Left lobe of liver (tissue), 2 donors: ENCODE data around the gene CDKAL1. TPM values are rescaled to one million over a fixed set of nuclear protein-coding genes. Genes with fewer than 3 reads are reported as not detected.
"Not testable (repeated sequence)": the region's sequence is repeated elsewhere in the genome, so short reads cannot be mapped to it uniquely, and the experiment has no call there.

Source experiments
- ATAC-seq: fragments of 200-7000 bp; cut with Tn5 transposase; one replicate; pipeline ENCODE4 v1.9.1; 2020; ENCODE audit warnings: mild to moderate bottlenecking, moderate library complexity
- DNase-seq: peaks from one replicate; pipeline ENCODE4 v3.0.0-alpha.2; 2020; ENCODE audit warnings: low spot score
- total RNA-seq: library from RNA; stranded (reverse); gene quantifications from one replicate; pipeline ENCODE4 v1.2.1, GENCODE V29; 2021
- donor health status: DM: no; HTN: no; CAD: no; lungs with moderate emphysema.
- donor health status: DM: no; HTN: yes; CAD: no.

Gene CDKAL1
- total RNA-seq, 1 donor from 2014 or later = 5.1 TPM

DNA sequence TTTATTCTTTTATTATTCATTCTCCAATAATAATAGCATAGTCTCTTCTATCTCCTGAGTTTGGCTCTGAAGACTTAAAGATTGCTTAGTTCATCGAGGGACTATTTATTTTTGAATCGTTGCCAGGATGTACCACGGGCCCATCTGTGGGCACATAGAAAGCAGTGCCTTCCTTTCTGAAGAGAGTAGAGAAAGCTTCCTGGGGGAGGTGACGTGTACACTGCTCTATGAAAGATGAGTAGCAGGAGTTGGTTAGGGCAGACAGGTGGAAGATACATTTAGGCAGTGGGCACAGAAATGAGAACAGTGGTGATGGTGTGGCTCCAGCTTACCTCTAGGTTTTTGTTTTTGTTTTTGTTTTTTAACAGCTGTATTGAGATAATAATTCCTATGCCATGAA lies 98.4 kb downstream of the CDKAL1 start:
- ATAC-seq = no peak
- no peak for DNase-seq

DNA sequence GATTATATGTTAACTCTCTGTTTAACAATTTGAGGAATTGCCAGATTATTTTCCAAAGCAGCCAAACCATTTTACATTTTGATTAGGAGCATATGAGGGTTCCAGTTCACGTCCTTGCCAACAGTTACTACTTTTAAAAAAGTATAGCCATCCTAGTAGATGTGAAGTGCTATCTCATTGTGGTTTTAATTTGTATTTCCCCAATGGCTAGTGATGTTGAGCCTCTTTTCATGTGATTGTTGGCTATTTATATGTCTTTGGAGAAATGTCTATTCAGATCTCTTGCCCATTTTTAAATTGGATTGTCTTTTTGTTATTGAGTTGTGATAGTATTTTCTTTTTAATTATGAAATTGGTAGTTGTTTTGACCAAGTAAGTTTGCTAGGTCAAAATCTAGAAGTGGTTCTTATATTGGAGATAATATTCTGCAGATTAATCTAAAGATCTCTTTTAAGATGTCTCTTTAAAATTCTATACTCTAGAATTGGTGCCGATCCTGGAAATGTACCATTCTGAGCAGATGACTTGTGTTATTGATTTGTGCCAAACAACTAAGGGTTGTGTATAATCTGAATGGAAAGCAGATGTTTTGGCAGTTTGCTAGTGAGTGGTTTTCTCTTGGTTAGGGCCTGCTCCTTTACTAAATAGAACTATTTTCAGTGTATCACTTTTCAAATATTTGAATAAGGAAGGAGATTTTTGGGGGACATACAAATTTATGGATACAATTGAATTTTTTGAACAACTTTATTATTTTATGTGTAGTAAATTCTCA lies 99.5 kb downstream of the CDKAL1 start:
- ATAC-seq (no peak), DNase-seq (no peak)

DNA sequence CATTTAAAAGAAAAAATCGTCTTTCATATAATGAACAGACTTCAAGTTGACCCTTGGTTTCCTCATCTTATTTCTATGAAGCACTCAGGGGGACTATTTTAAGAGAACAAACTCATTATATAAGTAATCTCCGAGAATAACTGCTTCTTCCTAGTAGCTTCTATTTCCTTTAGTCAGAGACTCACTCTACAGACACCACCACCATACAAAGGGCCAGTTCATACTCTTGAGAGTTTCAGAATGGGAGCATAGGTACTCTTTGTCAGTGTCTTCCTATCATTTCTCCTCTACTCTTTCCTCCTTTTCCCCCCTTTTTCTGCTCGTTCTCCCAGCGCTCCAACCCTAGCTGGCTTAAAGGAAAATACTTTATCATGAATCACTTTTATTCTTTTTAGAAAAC lies 104.9 kb downstream of the CDKAL1 start:
- ATAC-seq (no peak), DNase-seq (no peak)

DNA sequence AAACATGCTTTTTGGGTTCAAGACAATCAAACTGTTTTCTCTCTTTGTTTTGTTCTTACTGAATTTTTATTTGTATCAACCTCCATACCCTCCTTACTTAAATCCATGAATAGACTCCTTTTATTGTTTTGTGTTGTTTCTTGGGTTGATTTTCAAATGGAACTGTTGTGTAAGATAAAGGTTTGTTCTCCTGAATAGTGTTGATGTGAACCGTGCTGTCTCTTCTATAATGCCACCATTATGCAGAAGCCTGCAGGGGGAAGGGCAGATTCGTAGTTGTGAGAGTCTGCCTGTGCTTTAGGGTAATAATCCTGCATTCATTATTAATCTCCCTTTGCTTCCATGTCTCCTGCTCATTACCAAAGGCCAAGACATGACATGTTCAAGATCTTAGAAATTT lies 105.9 kb downstream of the CDKAL1 start:
- ATAC-seq = no peak
- no peak for DNase-seq

DNA sequence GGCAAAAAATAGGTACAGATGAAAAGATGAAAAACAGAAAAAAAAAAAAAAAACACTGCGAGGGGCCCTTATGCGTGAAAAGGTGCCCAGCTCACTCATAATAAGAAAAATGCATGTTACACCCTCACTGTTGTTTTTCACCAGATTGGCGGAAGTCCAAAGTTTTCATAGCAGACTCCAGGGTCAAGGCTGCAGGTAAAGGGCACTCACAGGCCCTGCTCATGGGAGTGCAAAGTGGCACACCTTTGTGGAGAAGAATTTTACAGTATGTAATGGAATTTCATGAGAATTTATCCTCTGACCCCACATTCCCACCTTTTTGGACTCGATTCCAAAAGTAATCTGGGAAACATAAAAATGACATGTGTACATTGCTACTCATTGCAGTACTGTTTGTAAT lies 108.2 kb downstream of the CDKAL1 start:
- ATAC-seq = no peak
- no peak for DNase-seq

DNA sequence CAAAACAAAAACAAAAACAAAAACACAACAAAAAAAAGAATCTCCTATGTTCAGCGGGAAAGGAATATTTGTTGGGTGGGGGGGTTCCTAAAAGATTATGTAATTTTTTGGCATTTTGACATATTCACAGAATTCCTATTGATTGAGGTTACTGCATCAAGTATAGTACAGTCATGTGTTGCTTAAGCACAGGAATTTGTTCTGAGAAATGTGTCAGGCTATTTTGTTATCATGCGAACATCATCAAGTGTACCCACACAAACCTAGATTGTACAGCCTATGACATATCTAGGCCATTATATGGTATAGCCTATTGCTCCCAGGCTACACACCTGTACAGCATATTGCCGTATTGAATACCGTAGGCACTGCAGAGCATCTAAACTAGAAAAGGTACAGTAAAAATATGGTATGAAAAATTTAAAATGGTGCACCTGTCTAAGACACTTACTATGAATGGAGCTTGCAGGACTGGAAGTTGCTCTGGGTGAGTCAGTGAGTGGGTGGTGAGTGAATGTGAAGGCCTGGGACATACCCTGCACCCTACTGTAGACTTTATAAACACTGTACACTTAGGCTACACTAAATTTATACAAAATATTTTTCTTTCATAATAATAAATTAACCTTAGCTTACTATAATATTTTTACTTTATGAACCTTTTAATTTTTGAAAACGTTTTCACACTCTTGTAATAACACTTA lies 110.6 kb downstream of the CDKAL1 start:
- DNase-seq (no peak), ATAC-seq (no peak)

DNA sequence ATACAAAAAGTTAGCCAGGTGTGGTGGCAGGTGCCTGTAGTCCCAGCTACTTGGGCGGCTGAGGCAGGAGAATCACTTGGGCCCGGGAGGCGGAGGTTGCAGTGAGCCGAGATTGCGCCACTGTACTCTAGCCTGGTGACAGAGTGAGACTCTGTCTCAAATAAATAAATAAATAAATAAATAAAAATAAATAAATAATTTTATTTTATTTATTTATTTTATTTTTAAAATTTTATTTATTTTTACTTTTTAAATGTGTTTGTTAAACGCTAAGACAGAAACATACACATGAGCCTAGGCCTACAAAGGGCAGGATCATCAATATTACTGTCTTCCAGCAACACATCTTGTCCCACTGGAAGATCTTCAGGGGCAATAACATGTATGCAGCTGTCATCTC lies 111.3 kb downstream of the CDKAL1 start:
- ATAC-seq = not testable (repeated sequence)

DNA sequence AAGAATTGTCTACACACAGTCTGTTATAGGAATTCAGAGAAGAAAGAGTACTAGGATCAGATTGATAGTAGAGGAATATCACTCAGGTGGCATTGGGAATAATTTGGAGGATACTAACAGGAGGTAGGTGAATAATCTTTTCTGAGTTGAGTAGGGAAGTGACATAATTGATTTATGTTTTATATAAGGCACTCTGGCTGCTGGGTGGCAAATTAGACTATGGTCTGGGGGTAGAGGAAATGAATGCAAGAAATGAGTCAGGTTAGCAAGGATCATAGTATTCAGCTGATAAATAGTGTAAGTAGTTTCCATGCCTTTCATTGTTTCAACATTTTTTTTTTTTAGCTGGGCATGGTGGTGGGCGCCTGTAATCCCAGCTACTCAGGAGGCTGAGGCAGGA lies 113.3 kb downstream of the CDKAL1 start:
- no peak for DNase-seq
- ATAC-seq = no peak

More for the DNA sequence above, 111.3 kb downstream of the CDKAL1 start:
- DNase-seq = not testable (repeated sequence)

DNA sequence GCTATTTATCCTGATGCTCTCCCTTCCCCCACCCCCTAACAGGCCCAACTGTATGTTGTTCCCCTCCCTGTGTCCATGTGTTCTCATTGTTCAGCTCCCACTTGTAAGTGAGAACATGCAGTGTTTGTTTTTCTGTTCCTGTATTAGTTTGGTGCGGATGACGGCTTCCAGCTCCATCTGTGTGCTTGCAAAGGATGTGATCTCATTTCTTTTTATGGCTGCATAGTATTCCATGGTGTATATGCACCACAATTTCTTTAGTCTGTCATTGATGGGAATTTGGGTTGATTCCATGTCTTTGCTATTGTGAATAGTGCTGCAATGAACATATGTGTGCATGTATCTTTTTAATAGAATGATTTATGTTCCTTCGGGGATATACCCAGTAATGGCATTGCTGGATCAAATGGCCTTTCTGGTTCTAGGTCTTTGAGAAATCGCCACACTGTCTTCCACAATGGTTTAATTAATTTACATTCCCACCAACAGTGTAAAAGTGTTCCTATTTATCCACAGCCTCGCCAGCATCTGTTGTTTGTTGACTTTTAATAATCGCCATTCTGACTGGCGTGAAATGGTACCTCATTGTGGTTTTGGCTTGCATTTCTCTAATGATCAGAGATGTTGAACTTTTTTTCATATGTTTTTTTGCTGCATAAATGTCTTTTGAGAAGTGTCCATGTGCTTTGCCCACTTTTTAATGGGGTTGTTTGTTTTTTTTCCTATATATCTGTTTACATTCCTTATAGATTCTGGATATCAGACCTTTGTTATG lies 115.6 kb downstream of the CDKAL1 start:
- not testable (repeated sequence) for ATAC-seq, DNase-seq

DNA sequence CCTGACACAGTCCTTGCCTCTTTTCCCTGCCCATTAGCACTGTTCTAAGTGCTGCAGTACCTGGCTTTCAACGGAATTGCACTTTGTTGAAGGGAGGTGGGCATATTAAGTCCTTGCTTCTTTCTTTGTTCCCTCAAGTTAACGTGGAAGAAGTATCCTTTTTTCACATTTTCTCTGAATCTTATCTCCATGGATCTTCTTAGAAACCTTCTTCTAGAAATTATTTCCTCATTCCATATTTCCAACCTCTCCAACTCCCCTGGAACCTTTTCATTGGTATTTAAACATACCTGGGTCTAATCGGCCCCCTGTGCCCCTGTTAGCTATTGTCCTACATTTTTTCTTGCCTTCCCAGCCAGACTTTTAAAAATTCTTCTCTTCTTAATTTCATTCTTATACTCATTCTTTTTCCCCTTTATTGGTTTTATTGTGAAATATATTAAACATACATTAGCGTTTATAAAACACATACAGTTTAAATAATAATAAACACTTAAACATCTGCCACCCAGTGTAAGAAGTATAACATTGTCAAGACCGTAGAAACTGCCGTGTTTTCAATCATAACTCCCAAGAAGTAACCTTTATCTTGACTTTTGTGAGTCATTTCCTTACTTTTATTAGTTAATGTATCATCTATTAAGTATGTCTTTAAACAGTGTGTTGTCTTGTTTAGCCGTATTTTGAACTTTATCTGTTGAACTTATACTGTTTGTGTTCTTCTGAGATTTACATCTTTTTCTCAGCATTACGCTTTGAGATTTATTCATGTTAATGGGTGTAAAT lies 118.2 kb downstream of the CDKAL1 start:
- no peak for DNase-seq
- no peak for ATAC-seq

DNA sequence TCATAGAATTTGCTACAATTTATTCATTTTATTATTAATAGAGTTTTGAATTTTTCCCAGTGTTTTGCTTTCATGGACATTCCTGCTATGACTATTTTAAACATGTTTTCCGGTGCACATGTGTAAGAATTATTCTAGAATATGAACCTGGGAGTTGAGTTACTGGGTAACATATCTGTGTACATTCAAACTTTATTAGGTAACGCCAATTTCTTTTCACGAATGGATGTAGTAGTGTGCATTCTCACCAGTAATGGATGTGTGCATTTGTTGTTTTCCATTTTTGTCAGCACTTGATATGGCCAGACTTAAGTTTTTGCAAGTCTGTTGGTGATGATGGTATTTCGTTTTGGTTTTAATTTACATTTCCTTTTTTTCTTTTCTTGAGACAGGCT lies 118.8 kb downstream of the CDKAL1 start:
- no peak for ATAC-seq

DNA sequence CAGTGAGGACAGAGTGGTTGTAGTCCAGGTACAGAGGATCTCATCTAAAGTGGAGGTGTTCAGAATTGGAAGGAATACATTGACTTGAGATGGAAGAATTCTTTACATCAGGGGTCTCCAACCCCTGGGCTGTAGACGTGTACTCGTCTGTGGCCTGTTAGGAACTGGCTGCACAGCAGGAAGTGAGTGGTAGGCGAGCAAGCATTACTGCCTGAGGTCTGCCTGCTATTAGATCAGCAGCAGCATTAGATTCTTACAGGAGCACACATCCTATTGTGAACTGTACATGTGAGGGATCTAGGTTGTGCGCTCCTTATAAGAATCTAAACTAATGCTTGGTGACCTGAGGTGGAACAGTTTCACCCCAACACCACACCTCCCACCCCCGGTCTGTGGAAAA lies 121.1 kb downstream of the CDKAL1 start:
- DNase-seq (no peak), ATAC-seq (no peak)

More for the DNA sequence above, 118.8 kb downstream of the CDKAL1 start:
- no peak for DNase-seq

DNA sequence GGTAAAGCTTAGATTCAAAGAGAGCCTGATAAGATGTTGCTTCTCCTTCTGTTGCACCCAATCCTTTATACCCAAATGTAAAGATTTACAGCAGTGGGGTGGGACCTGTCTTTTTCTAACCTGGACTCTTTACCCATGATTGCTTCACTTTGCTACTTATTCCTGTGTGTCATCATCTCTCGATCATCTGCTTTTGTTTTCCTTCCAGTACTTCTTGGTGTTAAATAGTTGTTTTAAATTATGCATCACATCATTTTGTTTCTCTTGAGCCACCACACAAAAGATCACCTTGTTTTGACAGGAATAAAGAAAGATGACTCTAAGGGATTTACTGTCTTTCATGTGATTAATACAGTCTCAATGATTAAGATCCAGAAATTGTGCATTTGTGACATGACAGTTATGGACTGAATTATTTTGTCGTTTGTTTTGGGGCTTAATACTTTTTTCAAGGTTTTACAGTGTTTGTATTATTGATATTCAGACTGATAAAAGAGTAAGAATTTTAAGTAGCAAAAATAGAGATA lies 123.1 kb downstream of the CDKAL1 start:
- no peak for DNase-seq
- no peak for ATAC-seq

DNA sequence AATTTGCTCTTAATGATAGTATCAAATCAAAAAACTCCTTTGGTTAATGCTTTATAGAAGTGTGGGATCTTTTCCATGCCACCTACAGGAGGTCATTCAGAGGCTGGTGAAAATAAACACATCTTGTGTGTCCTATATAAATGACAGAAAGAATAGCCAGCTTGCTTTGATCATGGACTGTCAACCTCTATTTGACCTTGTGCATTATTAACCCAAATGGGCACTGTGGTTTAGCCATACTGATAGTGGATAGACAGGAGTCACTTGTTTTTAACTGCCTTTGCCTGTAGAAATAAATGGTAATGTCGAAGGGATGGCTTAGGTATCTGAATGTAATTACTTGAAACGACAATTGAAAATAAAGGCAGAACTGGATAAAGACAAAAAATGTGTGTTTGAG lies 123.8 kb downstream of the CDKAL1 start:
- ATAC-seq = no peak

DNA sequence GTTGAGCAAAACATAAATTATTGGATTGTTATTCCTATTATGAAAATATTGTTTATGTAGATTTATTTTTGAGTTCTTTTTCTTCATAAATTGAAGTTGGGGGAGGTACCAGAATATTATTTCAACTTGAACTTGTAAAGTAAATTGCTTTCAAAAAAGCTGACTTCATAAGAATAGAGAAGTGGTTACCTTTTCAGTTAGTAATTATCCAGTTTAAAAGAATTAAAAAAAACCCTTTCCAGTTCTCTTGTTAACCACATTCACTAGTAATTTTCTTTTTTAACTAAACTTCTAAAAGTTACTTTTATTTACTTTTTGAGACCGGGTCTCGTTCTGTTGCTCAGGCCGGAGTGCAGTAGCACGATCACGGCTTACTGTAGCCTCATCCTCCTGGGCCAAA lies 124.3 kb downstream of the CDKAL1 start:
- no peak for ATAC-seq
- no peak for DNase-seq

More for the DNA sequence above, 123.8 kb downstream of the CDKAL1 start:
- DNase-seq = no peak

DNA sequence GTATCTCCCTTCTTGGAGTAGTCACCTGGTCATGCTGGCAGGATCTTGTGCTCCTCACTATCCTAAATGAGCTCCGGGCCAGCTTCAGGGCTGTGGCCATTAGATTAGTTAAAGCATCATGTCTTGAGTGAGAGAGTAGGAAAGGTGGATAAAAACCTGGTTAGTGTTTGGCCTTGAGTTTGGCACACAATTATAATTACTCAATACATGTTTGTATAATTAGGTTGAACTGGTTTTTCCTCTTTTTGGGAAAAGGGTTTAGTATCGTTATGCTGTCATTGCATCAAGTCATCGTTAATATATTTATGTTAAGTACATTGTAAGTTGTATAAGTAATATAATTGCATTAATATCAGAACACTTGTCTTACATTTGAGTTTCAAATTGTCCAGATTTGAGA lies 126.3 kb downstream of the CDKAL1 start:
- ATAC-seq = no peak

DNA sequence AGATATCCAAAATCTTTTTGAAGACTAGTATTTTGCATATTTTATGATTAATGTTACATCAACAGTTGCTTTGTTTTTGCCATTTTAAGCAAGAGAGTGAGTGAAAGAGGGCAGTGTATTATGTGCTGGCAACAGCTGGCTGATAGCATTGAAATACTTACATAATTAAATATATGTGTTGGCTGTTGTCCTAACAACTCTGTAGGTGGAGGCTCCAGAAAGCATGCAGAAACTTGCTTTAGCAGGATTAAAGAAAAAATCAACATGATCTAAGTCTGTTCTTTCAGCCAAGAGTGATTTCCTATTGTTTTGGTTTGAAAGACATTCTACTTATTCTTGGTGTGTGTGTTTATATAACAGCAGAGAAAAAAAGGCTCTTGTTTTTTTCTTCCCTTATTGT lies 127.5 kb downstream of the CDKAL1 start:
- no peak for DNase-seq
- no peak for ATAC-seq

More for the DNA sequence above, 126.3 kb downstream of the CDKAL1 start:
- DNase-seq = no peak

DNA sequence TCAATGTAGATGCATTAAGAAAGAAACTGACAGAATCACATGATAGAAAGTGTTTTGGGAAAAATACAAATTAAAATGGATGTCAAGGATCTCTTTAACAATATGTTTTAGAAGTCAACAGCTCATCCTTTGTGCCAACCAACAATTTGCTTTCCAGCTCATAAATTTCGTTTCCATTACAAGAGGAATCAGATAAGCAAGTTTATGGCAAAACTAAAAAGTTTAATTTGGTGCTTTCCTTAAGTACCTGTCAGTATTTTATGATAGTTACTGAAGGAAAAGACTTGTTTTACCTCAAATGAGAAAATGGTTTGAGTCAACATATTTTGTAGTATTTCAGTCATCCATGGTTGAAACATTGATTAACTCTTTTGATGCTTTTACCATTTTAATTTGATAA lies 130.0 kb downstream of the CDKAL1 start:
- ATAC-seq (no peak), DNase-seq (no peak)

DNA sequence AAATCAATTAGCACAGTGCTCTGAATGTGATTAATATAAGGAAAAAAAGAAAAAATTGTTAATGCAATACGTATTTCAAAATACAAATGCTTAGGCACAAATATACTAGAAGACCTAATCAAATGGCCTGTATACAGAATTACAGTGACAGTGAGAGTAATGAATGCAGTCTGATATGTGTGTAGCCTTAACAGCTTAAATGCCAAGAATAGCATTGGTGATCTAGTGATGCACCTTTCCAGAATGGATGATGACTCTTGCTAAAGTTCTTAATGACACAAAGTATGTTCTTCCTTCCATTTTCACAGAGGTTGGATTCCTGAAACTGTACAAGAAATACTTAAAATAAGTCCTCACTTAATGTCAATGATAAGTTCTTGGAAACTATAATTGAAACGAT lies 131.0 kb downstream of the CDKAL1 start:
- DNase-seq (no peak), ATAC-seq (no peak)

DNA sequence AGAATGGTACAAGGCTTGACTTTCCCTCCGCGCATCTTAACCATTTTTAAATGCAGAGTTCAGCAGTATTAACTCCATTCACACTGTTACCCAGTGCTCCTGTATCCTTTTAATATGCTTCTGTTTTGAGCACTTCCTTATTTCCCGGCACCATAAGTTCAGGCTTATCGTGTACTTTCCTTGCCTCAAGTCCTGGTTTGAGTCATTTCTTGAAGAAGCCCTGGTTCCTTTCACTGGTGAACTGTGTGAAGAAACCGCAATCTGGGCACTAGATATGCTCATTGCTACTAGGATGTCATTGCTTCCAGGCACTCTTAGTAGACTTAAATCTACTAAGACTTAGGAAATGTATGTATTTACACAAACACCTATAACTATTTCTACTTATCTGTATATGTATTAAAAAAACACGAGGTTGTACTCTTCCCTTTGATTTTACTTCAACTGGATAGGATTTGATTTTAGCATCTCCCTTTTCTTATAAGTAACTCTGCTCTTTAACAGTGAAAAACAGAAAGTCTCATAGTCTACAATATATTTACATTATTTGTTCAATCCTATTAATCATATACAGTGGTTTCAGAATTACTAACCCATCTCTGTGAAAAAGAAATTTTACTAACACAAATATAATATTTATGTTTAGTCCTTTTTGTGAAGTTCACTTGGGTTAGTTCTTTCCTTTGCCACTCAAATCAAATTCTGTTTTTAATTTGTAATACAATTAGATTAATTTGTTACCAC lies 135.5 kb downstream of the CDKAL1 start:
- no peak for ATAC-seq
- no peak for DNase-seq
